RWPE2 (cell line): ENCODE data around the gene NDUFS8.
A peak's percentile ranks its signal among the peaks of the same experiment; 100 is the strongest.

ENCODE experiments used
- ATAC-seq: fragments of 200-7000 bp; cut with Tn5 transposase; 3 replicates; pipeline ENCODE4 v1.9.1; 2021; ENCODE audit warnings: low read depth
- DNase-seq: peaks from one replicate; pipeline ENCODE4 v3.0.0-alpha.2; 2020; ENCODE audit warnings: low spot score
- H3K27ac ChIP-seq: fragments of 450-650 bp; 2 replicates; pipeline ENCODE4 v1.5.1; 2017; ENCODE audit warnings: mild to moderate bottlenecking; ENCODE audit not compliant: poor library complexity, severe bottlenecking
- H3K27me3 ChIP-seq: fragments of 250-450 bp; sonication (Bioruptor Pico); 2 replicates; pipeline ENCODE4 v1.5.1; 2021; ENCODE audit warnings: mild to moderate bottlenecking, moderate library complexity; ENCODE audit not compliant: insufficient read depth, poor library complexity, severe bottlenecking
- H3K36me3 ChIP-seq: fragments of 250-450 bp; sonication (Bioruptor Pico); 2 replicates; pipeline ENCODE4 v1.5.1; 2020; ENCODE audit warnings: low read depth, mild to moderate bottlenecking, moderate library complexity
- H3K4me1 ChIP-seq: fragments of 250-450 bp; sonication (Bioruptor Pico); 2 replicates; pipeline ENCODE4 v1.5.1; 2021; ENCODE audit warnings: mild to moderate bottlenecking, moderate library complexity; ENCODE audit not compliant: insufficient read depth, poor library complexity, severe bottlenecking
- H3K4me3 ChIP-seq: fragments of 250-450 bp; sonication (Bioruptor Pico); 2 replicates; pipeline ENCODE4 v1.5.1; 2021; ENCODE audit warnings: mild to moderate bottlenecking, moderate library complexity; ENCODE audit not compliant: severe bottlenecking
- H3K9me3 ChIP-seq: fragments of 250-450 bp; sonication (Bioruptor Pico); 2 replicates; pipeline ENCODE4 v1.5.1; 2021; ENCODE audit warnings: mild to moderate bottlenecking, moderate library complexity; ENCODE audit not compliant: severe bottlenecking
- TF ChIP-seq, protein P1 (sequence below): fragments of 450-650 bp; IDR thresholded peaks from one replicate; pipeline ENCODE4 v1.5.1; 2017; ENCODE audit warnings: mild to moderate bottlenecking, moderate library complexity; ENCODE audit not compliant: poor library complexity, severe bottlenecking

NDUFS8 gene

DNA sequence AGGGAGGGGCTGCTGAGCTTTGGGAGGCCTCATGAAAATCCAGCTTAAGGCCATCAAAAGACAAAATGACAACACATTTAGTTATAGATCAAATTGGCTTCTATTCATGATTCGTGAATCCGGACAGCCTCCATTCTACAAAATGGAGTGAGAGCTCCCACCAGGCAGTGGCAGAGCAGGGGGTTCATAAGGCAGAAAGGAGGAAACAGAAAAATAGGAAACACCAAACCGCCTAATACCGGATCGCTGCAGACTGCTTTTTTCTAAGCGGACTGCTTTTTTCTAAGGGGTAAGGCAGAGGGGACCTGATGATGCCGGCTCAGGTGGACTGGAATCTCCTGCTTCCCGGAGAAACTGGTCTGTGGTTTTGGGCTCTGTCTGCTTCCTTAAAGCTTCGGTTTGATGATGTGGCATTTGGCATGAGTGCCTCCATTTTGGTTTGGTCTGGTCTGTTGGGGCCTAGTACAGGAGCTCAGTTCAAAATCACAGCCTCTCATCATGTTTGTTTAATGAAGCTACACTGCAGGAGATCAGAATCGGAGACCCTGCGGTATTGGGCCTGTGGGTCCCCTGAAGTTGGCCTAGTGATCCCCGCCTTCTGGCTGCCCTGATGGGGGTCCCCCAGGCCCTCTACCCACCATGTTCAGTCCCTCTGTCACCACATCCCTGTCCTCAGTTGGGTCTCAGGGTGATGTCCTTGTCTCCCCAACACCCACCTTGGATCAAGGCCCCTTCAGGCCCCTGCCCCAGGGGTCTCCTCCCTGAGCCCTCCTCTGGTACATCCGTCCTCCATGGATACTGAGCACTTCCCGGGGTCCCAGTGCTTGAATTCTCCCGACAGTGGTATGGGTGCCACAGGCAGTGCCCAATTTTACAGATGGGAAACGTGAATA, 19.2 kb upstream of the NDUFS8 start:
- Histone ChIP-seq H3K4me3 (peak overlapping the region; percentile 30), H3K36me3 (no peaks in the 10 kb centered on the region), H3K27me3 (no peaks in the 10 kb centered on the region), H3K27ac (peak overlapping the region; percentile 94), H3K9me3 (no peaks in the 10 kb centered on the region), H3K4me1 (peaks cover 51% of the 10 kb centered on the region)
- ATAC-seq (no peak), DNase-seq (no peak)
- TF ChIP-seq, protein P1, sequence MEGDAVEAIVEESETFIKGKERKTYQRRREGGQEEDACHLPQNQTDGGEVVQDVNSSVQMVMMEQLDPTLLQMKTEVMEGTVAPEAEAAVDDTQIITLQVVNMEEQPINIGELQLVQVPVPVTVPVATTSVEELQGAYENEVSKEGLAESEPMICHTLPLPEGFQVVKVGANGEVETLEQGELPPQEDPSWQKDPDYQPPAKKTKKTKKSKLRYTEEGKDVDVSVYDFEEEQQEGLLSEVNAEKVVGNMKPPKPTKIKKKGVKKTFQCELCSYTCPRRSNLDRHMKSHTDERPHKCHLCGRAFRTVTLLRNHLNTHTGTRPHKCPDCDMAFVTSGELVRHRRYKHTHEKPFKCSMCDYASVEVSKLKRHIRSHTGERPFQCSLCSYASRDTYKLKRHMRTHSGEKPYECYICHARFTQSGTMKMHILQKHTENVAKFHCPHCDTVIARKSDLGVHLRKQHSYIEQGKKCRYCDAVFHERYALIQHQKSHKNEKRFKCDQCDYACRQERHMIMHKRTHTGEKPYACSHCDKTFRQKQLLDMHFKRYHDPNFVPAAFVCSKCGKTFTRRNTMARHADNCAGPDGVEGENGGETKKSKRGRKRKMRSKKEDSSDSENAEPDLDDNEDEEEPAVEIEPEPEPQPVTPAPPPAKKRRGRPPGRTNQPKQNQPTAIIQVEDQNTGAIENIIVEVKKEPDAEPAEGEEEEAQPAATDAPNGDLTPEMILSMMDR: no peak

DNA sequence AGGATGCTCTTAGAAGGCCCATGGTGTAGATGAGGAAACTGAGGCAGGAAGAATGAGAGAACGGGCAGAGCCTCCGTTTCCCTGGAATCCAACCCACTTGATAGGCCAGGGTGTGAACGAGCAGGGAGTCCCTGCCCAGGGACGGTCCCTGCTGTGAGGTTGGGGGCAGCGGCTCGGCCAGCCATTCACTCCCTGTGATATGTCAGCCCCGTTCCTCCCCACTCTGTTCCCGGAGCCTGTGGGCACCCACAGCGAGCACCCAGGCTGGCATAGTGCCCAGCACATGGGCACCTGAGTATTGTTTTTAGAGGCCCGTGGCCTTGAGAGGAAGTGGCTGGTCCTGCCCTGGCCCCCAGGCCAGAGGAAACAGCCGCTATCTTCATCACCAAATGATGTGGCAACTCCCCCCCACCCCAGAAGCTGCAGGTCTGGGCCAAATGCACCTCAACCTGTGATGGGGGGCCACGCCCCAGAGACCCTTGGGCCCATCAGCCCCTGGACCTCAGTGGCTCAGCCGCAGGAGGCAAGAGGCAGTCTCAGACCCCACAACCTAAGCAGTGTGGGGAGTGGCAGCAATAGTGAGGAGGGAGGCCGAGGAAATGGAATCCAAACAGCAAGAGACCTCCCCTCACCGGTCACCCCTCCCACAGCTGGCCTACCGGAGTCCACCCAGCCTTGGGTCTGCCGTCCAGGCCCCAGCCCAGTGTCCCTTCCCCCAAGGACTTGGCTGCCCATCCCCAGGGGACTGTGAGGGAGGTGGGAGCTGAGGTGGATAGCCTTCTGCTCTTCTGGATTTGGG, 18.2 kb upstream of the NDUFS8 start:
- no peak for DNase-seq
- no peaks in the 10 kb centered on the region for H3K36me3 ChIP-seq
- TF ChIP-seq, protein P1: no peak
- H3K27ac ChIP-seq: peak overlapping the region; percentile 94
- H3K4me1 ChIP-seq: peaks cover 57% of the 10 kb centered on the region
- no peak for ATAC-seq
- no peaks in the 10 kb centered on the region for H3K27me3 ChIP-seq
- no peak overlapping the region for H3K4me3 ChIP-seq
- H3K9me3 ChIP-seq: no peaks in the 10 kb centered on the region

DNA sequence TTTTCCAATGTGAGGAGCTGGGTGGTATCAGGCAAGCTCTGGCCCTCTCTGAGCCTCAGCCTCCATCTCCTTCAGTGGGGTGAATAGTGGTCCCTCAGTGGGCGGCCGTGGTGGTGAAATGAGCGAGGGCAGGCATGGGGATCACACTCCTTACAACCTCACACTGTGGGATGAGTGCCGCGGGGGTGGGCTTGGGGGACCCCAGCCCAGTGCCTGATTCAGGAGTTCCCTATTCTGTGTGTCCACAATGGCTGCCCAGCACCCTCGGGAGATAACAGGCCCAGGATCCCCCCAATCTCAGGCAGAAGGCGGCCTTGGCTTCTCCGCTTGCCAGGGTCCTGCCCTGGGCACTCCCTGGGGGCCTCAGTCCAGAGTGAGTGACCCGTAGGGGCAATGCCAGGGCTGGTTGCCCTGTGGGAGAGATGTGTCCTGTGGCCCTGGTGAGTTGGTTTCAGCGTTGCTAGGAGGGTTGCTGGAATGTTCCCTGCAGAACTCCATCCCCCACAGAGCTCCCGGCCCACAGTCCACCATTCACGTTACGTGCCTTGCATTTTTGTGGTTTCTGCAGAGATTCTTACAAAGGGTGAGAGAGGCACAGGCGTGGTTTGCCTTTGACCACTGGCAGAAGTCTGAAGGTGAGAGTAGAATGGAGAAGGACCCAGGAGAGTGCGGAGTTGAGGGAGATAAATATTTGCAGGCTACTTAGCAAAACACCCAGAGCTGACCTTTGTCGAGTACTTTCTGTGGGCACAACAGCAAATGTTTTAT, 17.5 kb upstream of the NDUFS8 start:
- no peaks in the 10 kb centered on the region for H3K9me3 ChIP-seq
- H3K4me3 ChIP-seq: no peak overlapping the region
- peak; percentile 71 for ATAC-seq
- H3K27ac ChIP-seq: peak overlapping the region; percentile 94
- H3K36me3 ChIP-seq: no peaks in the 10 kb centered on the region
- no peaks in the 10 kb centered on the region for H3K27me3 ChIP-seq
- peak; percentile 92 for DNase-seq
- TF ChIP-seq, protein P1: no peak
- peaks cover 57% of the 10 kb centered on the region for H3K4me1 ChIP-seq

DNA sequence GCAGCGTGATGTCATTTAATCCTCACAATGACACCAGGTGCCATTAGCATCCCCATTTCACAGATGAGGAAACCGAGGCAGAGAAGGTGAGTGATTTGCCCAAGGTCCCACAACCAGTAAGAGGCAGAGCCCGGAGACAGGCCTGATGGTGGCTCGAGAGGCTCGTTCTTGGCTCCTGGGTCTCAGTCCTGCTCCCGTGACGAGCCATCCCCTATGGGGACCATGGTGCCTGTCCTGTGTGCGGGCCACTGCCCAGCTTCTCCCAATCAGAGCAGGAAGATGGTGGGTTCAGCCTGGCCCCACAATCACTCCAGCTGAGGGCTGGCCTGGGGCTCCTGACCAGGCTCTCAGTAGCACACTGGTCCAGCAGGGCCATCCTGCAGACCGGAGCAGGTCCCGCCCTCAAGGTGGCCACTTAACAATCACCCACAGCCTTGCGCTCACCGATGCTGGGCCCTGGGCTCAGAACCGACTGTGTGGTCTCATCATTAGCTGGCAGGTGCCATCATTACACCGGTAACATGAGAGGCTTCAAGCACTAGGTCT, 16.8 kb upstream of the NDUFS8 start:
- Histone ChIP-seq H3K36me3 (no peaks in the 10 kb centered on the region), H3K9me3 (no peaks in the 10 kb centered on the region), H3K4me3 (no peak overlapping the region), H3K27me3 (no peaks in the 10 kb centered on the region), H3K27ac (peak overlapping the region; percentile 94), H3K4me1 (peaks cover 53% of the 10 kb centered on the region)
- no peak for DNase-seq
- TF ChIP-seq, protein P1: no peak
- ATAC-seq: no peak
